GM18498 (cell line): Measurements from ENCODE around the gene IL10RB.
"Not testable (repeated sequence)": the region's sequence is repeated elsewhere in the genome, so short reads cannot be mapped to it uniquely, and the experiment has no call there.

Experiments
- ATAC-seq: cut with Tn5 transposase; IDR thresholded peaks from one replicate; pipeline ENCODE4 v1.9.1; 2021; ENCODE audit warnings: mild to moderate bottlenecking, moderate library complexity; ENCODE audit not compliant: unreplicated experiment

The IL10RB gene

GRCh38 chr21:33299181-33299752 lies 33.1 kb downstream of the IL10RB start:
- ATAC-seq, result peak; percentile 82

- ATAC-seq, result no peak
Observed at GRCh38 chr21:33300701-33301631, 34.8 kb downstream of the IL10RB start.

- no peak for ATAC-seq
Observed at GRCh38 chr21:33301632-33302002, 35.5 kb downstream of the IL10RB start.

GRCh38 chr21:33302055-33302454 lies 35.9 kb downstream of the IL10RB start:
- ATAC-seq, result no peak

- no peak for ATAC-seq
Observed at GRCh38 chr21:33302796-33303195, 36.6 kb downstream of the IL10RB start.

GRCh38 chr21:33305344-33305671 lies 39.1 kb downstream of the IL10RB start:
- ATAC-seq, result no peak

- no peak for ATAC-seq
Observed at GRCh38 chr21:33305938-33306337, 39.8 kb downstream of the IL10RB start.

GRCh38 chr21:33308586-33309490 lies 42.7 kb downstream of the IL10RB start:
- ATAC-seq, result peak; percentile 90

GRCh38 chr21:33309778-33310177 lies 43.6 kb downstream of the IL10RB start:
- ATAC-seq, result no peak

GRCh38 chr21:33312121-33312520 lies 46.0 kb downstream of the IL10RB start:
- ATAC-seq, result no peak

GRCh38 chr21:33313183-33313582 lies 47.0 kb downstream of the IL10RB start:
- ATAC-seq, result no peak

- no peak for ATAC-seq
Observed at GRCh38 chr21:33313611-33314010, 47.4 kb downstream of the IL10RB start.

- ATAC-seq, result no peak
Observed at GRCh38 chr21:33314111-33314510, 47.9 kb downstream of the IL10RB start.

GRCh38 chr21:33315946-33316710 lies 50.0 kb downstream of the IL10RB start:
- no peak for ATAC-seq

GRCh38 chr21:33317145-33317544 lies 51.0 kb downstream of the IL10RB start:
- ATAC-seq, result no peak

GRCh38 chr21:33317786-33318486 lies 51.8 kb downstream of the IL10RB start:
- no peak for ATAC-seq

GRCh38 chr21:33321005-33321404 lies 54.8 kb downstream of the IL10RB start:
- not testable (repeated sequence) for ATAC-seq

GRCh38 chr21:33323610-33324009 lies 57.4 kb downstream of the IL10RB start:
- ATAC-seq, result not testable (repeated sequence)

- peak; percentile 80 for ATAC-seq
Observed at GRCh38 chr21:33324291-33325221, 58.4 kb downstream of the IL10RB start, which contains the start of gene IFNAR1. Gene IFNAR1 (plus strand): TSS chr21:33324970. CDS start chr21:33325056, 86 bp downstream.
